Neural cell (in vitro differentiated cells): ENCODE measurements around the gene SCGB1C2. TPM values are rescaled to one million over a fixed set of nuclear protein-coding genes. Genes with fewer than 3 reads are reported as not detected.

Experiments
- H2AFZ ChIP-seq: fragments of 200-600, 300-800 bp; sonication (generic), shearing (Covaris generic); 2 replicates; pipeline ENCODE4 v1.6.0; 2014; ENCODE audit warnings: low read depth, mild to moderate bottlenecking, antibody characterized with exemption, low read length, moderate library complexity
- H3F3A ChIP-seq: fragments of 200-600 bp; shearing (Covaris generic); 2 replicates; pipeline ENCODE4 v1.6.1; 2016; ENCODE audit warnings: mild to moderate bottlenecking, moderate library complexity, mixed read lengths, antibody characterized with exemption, low read length; ENCODE audit not compliant: insufficient read depth, poor library complexity, severe bottlenecking
- H3K27ac ChIP-seq: fragments of 200-600, 300-800 bp; sonication (generic), shearing (Covaris generic); 2 replicates; pipeline ENCODE4 v1.5.1; 2014; ENCODE audit warnings: mild to moderate bottlenecking, low read length, moderate library complexity
- H3K27me3 ChIP-seq: fragments of 300-800, 200-600 bp; sonication (generic), shearing (Covaris generic); 2 replicates; pipeline ENCODE4 v1.6.0; 2014; ENCODE audit warnings: mild to moderate bottlenecking, low read depth, low read length, moderate library complexity; ENCODE audit not compliant: insufficient read depth
- H3K36me3 ChIP-seq: fragments of 300-800, 200-600 bp; sonication (generic), shearing (Covaris generic); 2 replicates; pipeline ENCODE4 v1.5.1; 2014; ENCODE audit warnings: mild to moderate bottlenecking, antibody characterized with exemption, low read length, moderate library complexity; ENCODE audit not compliant: insufficient read depth
- H3K4me2 ChIP-seq: fragments of 300-800, 200-600 bp; sonication (generic), shearing (Covaris generic); 2 replicates; pipeline ENCODE4 v1.6.0; 2014; ENCODE audit warnings: mild to moderate bottlenecking, low read length
- H3K4me3 ChIP-seq: fragments of 300-800, 200-600 bp; sonication (generic), shearing (Covaris generic); 2 replicates; pipeline ENCODE4 v1.5.1; 2014; ENCODE audit warnings: mild to moderate bottlenecking, low read length, moderate library complexity
- H3K79me2 ChIP-seq: fragments of 200-600 bp; shearing (Covaris generic); replicated peaks from 2 replicates; pipeline ENCODE4 v1.6.0; 2014; ENCODE audit warnings: mild to moderate bottlenecking, low read length, moderate library complexity; ENCODE audit not compliant: insufficient read depth
- H3K9ac ChIP-seq: fragments of 300-800, 200-600 bp; sonication (generic), shearing (Covaris generic); 2 replicates; pipeline ENCODE4 v1.6.1; 2016; ENCODE audit warnings: mild to moderate bottlenecking, low read length, mixed read lengths
- H3K9me2 ChIP-seq: fragments of 200-600 bp; shearing (Covaris generic); 2 replicates; pipeline ENCODE4 v1.6.1; 2016; ENCODE audit warnings: mild to moderate bottlenecking, low read length, mixed read lengths; ENCODE audit not compliant: insufficient read depth
- H3K9me3 ChIP-seq: fragments of 200-600, 300-800 bp; sonication (generic), shearing (Covaris generic); 2 replicates; pipeline ENCODE4 v1.6.1; 2016; ENCODE audit warnings: mild to moderate bottlenecking, mixed run types, low read length, moderate library complexity, mixed read lengths
- H4K20me1 ChIP-seq: fragments of 200-600 bp; shearing (Covaris generic); 2 replicates; pipeline ENCODE4 v1.6.1; 2016; ENCODE audit warnings: mild to moderate bottlenecking, mixed run types; ENCODE audit not compliant: insufficient read depth
- EP300 ChIP-seq: fragments of 450-650 bp; conservative IDR thresholded peaks from 2 replicates; pipeline ENCODE4 v1.6.1; 2014; ENCODE audit warnings: antibody characterized with exemption, mild to moderate bottlenecking, moderate library complexity; ENCODE audit not compliant: poor library complexity, severe bottlenecking
- EZH2 ChIP-seq: fragments of 200-600, 300-800 bp; shearing (Covaris generic), sonication (generic); IDR thresholded peaks from 2 replicates; pipeline ENCODE4 v1.6.1; 2014; ENCODE audit warnings: antibody characterized with exemption, low read length, borderline replicate concordance, mild to moderate bottlenecking; ENCODE audit not compliant: insufficient read depth, poor library complexity, severe bottlenecking
- MXI1 ChIP-seq: fragments of 450-650 bp; conservative IDR thresholded peaks from 2 replicates; pipeline ENCODE4 v1.6.1; 2014; ENCODE audit warnings: antibody characterized with exemption, mild to moderate bottlenecking; ENCODE audit not compliant: poor library complexity, severe bottlenecking
- POLR2AphosphoS5 ChIP-seq: IDR thresholded peaks from 2 replicates; pipeline ENCODE4 v1.6.1; 2012
- RAD21 ChIP-seq: fragments of 450-650 bp; conservative IDR thresholded peaks from 2 replicates; pipeline ENCODE4 v1.6.1; 2014; ENCODE audit warnings: antibody characterized with exemption, mild to moderate bottlenecking, moderate library complexity
- SMC3 ChIP-seq: fragments of 450-650 bp; conservative IDR thresholded peaks from 2 replicates; pipeline ENCODE4 v1.6.1; 2014; ENCODE audit warnings: antibody characterized with exemption, mild to moderate bottlenecking, moderate library complexity; ENCODE audit not compliant: poor library complexity
- TAF1 ChIP-seq: IDR thresholded peaks from 2 replicates; pipeline ENCODE4 v1.6.1; 2012; ENCODE audit warnings: low read depth
- polyA plus RNA-seq: library from polyadenylated mRNA; depleted of rRNA; stranded (reverse); fragments of >200 nt; gene quantifications from 2 replicates; pipeline ENCODE4 v1.2.3, GENCODE V29; 2014
- TF ChIP-seq, protein P1 (sequence below): IDR thresholded peaks from 2 replicates; pipeline ENCODE4 v1.6.1; 2012; ENCODE audit warnings: borderline replicate concordance
- TF ChIP-seq, protein P2 (sequence below): fragments of 450-650 bp; IDR thresholded peaks from 2 replicates; pipeline ENCODE4 v1.5.1; 2014; ENCODE audit warnings: antibody characterized with exemption, mild to moderate bottlenecking, moderate library complexity; ENCODE audit not compliant: poor library complexity, severe bottlenecking

SCGB1C2 gene
- polyA plus RNA-seq, 1 donor from 2014 or later = not detected

DNA sequence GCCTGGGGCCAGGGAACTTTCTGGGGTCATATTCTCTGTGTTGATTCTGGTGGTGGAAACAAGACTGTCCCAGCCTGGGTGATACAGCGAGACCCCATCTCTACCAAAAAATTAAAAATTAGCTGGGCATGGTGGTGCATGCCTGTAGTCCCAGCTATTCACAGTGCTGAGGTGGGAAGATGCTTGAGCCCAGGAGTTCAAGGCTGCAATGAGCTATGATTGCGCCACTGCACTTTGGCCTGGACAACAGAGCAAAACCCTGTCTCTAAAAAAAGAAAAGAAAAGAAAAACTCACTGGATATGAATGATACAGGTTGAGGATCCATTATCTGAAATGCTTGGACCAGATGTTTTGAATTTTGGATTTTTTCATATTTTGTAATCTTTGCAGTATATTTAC lies 13.6 kb downstream of the SCGB1C2 start:
- TF ChIP-seq RAD21 = no peak
- Histone ChIP-seq H4K20me1 (no peaks in the 10 kb centered on the region), H3K4me2 (no peak overlapping the region), H3K9ac (no peak overlapping the region), H3K27ac (no peak overlapping the region), H3K36me3 (no peaks in the 10 kb centered on the region), H3F3A (no peaks in the 10 kb centered on the region), H3K9me3 (no peaks in the 10 kb centered on the region), H3K9me2 (no peaks in the 10 kb centered on the region), H2AFZ (no peak overlapping the region), H3K79me2 (no peaks in the 10 kb centered on the region), H3K4me3 (no peak overlapping the region), H3K27me3 (no peaks in the 10 kb centered on the region)

DNA sequence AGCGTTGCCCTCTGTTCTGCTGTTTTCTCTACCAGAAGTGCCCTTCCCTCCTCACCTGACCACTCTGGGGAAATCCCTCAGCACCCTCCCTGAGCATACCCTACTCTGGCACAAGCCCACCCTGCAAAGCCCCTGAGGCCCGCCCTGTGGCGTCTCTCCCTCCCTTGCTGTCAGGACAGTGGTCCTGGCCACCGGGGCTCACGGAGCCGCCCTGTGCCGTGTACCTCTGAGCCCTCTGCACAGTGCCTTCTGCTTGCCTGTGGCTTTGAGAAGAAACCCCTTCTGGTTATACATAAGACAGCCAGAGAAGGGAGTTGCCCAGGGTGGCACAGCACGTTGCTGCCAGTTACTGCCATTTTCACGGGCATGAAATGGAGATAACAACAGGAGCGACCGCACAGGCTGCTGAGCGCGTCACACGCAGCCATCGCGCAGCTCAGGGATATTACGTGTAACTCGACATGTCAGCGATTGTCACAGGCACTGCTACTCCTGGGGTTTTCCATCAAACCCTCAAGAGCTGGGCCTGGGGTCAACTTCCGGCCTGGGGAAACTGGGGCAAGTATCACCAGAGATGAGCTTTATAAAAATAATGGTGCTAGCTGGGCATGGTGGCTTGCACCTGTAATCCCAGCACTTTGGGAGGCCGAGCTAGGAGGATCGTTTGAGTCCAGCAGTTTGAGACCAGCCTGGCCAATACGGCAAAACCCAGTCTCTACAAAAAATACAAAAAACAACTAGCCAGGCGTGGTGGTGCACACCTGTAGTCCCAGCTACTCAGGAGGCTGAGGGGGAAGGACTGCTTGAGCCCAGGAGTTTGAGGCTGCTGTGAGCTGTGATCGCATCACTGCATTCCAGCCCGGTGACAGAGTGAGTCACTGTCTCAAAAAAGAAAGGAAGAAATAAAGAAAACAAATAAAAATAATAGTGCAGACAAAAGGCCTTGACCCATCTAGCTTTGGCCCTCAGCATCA lies 14.8 kb downstream of the SCGB1C2 start:
- TF ChIP-seq POLR2AphosphoS5 (no peak), EZH2 (no peak), TAF1 (no peak), EP300 (no peak), SMC3 (no peak), MXI1 (no peak), RAD21 (no peak)
- TF ChIP-seq, protein P1, sequence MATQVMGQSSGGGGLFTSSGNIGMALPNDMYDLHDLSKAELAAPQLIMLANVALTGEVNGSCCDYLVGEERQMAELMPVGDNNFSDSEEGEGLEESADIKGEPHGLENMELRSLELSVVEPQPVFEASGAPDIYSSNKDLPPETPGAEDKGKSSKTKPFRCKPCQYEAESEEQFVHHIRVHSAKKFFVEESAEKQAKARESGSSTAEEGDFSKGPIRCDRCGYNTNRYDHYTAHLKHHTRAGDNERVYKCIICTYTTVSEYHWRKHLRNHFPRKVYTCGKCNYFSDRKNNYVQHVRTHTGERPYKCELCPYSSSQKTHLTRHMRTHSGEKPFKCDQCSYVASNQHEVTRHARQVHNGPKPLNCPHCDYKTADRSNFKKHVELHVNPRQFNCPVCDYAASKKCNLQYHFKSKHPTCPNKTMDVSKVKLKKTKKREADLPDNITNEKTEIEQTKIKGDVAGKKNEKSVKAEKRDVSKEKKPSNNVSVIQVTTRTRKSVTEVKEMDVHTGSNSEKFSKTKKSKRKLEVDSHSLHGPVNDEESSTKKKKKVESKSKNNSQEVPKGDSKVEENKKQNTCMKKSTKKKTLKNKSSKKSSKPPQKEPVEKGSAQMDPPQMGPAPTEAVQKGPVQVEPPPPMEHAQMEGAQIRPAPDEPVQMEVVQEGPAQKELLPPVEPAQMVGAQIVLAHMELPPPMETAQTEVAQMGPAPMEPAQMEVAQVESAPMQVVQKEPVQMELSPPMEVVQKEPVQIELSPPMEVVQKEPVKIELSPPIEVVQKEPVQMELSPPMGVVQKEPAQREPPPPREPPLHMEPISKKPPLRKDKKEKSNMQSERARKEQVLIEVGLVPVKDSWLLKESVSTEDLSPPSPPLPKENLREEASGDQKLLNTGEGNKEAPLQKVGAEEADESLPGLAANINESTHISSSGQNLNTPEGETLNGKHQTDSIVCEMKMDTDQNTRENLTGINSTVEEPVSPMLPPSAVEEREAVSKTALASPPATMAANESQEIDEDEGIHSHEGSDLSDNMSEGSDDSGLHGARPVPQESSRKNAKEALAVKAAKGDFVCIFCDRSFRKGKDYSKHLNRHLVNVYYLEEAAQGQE = no peak
- TF ChIP-seq, protein P2, sequence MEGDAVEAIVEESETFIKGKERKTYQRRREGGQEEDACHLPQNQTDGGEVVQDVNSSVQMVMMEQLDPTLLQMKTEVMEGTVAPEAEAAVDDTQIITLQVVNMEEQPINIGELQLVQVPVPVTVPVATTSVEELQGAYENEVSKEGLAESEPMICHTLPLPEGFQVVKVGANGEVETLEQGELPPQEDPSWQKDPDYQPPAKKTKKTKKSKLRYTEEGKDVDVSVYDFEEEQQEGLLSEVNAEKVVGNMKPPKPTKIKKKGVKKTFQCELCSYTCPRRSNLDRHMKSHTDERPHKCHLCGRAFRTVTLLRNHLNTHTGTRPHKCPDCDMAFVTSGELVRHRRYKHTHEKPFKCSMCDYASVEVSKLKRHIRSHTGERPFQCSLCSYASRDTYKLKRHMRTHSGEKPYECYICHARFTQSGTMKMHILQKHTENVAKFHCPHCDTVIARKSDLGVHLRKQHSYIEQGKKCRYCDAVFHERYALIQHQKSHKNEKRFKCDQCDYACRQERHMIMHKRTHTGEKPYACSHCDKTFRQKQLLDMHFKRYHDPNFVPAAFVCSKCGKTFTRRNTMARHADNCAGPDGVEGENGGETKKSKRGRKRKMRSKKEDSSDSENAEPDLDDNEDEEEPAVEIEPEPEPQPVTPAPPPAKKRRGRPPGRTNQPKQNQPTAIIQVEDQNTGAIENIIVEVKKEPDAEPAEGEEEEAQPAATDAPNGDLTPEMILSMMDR = no peak

More for the DNA sequence above, 14.8 kb downstream of the SCGB1C2 start:
- H3F3A ChIP-seq = no peaks in the 10 kb centered on the region
- H3K27ac ChIP-seq = no peak overlapping the region
- no peak overlapping the region for H2AFZ ChIP-seq
- H3K36me3 ChIP-seq = no peaks in the 10 kb centered on the region
- H3K79me2 ChIP-seq = no peaks in the 10 kb centered on the region
- H3K9me3 ChIP-seq = no peaks in the 10 kb centered on the region
- H3K9me2 ChIP-seq = no peaks in the 10 kb centered on the region
- H3K27me3 ChIP-seq = no peaks in the 10 kb centered on the region
- H3K4me3 ChIP-seq = no peak overlapping the region
- no peak overlapping the region for H3K9ac ChIP-seq
- H3K4me2 ChIP-seq = no peak overlapping the region
- H4K20me1 ChIP-seq = no peaks in the 10 kb centered on the region
